K562 treated with DMSO at 1 percent for 24 hours (cell line): ENCODE results near the gene TMEM267. TPM values are rescaled to one million over a fixed set of nuclear protein-coding genes. Genes with fewer than 3 reads are reported as not detected.

Source experiments
- total RNA-seq: library from RNA; unstranded; fragments of 300-600 nt; gene quantifications from 2 replicates; pipeline ENCODE4 v1.2.3, GENCODE V29; 2022; ENCODE audit warnings: low read depth; ENCODE audit not compliant: insufficient read depth

The TMEM267 gene
- 6.0 and 6.2 TPM in 2 replicates for total RNA-seq

GRCh38 chr5:43483298-43484105 lies at the start of gene TMEM267:
TSS of gene TMEM267 (minus strand) at chr5:43483865. CDS start at chr5:43453969, 29,896 bp downstream.

GRCh38 chr5:43514816-43515677 lies 31.4 kb upstream of the TMEM267 start, which contains the start of gene C5orf34:
TSS of gene C5orf34 (minus strand) at chr5:43515148. CDS start at chr5:43509339, 5,809 bp downstream.

GRCh38 chr5:43412156-43412555 lies 71.5 kb downstream of the TMEM267 start, which contains the start of gene CCL28:
TSS of gene CCL28 (minus strand) at chr5:43412391. CDS start at chr5:43412316, 75 bp downstream.

Other genes starting within 250 kb of the TMEM267 start
- 16.3 and 29.2 TPM in 2 replicates for gene HMGCS1, start 170.5 kb downstream of the TMEM267 start, total RNA-seq
- not detected in 2 replicates for gene CCL28, start 71.5 kb downstream of the TMEM267 start, total RNA-seq
- gene C5orf34, start 31.3 kb upstream of the TMEM267 start, total RNA-seq = 3.8 and 6.2 TPM in 2 replicates
- gene PAIP1, start 73.2 kb upstream of the TMEM267 start, total RNA-seq = 66.1 and 68.8 TPM in 2 replicates
- gene NNT, start 119.3 kb upstream of the TMEM267 start, total RNA-seq = 25.4 and 31.8 TPM in 2 replicates